OCI-LY1 (cell line): ENCODE measurements around the gene DIP2A.

Source experiments
- EZH2 ChIP-seq: fragments of 200-600 bp; sonication (generic), shearing (Covaris generic); IDR thresholded peaks from 2 replicates; pipeline ENCODE4 v1.8.0; 2017; ENCODE audit warnings: borderline replicate concordance, mixed run types, mild to moderate bottlenecking, antibody characterized with exemption, low read length, moderate library complexity, mixed read lengths
- TF ChIP-seq, protein P1 (sequence below): fragments of 200-600 bp; sonication (generic), shearing (Covaris generic); IDR thresholded peaks from 2 replicates; pipeline ENCODE4 v1.5.1; 2017; ENCODE audit warnings: mild to moderate bottlenecking, antibody characterized with exemption, low read length, moderate library complexity, mixed read lengths

DNA sequence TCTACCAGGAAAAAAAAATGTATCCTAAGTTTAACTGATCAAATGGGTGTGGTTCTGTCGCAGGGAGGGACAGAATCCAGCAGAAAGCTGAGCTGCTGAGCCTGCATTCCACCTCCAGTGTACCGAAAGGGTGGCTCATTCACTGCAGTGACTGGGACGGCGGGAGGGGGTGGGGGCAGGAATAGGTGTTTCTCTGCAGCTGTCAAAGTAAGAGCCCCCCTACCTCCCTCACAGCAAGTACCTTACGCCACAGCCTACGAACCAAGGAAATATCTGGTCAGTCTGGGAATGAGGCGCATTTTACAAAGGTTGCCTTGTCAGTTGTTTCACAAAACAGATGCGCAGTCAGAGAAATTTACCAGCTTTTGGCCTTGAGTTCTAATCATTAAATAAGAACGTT is 144.5 kb downstream of the DIP2A start:
- TF ChIP-seq, protein P1, sequence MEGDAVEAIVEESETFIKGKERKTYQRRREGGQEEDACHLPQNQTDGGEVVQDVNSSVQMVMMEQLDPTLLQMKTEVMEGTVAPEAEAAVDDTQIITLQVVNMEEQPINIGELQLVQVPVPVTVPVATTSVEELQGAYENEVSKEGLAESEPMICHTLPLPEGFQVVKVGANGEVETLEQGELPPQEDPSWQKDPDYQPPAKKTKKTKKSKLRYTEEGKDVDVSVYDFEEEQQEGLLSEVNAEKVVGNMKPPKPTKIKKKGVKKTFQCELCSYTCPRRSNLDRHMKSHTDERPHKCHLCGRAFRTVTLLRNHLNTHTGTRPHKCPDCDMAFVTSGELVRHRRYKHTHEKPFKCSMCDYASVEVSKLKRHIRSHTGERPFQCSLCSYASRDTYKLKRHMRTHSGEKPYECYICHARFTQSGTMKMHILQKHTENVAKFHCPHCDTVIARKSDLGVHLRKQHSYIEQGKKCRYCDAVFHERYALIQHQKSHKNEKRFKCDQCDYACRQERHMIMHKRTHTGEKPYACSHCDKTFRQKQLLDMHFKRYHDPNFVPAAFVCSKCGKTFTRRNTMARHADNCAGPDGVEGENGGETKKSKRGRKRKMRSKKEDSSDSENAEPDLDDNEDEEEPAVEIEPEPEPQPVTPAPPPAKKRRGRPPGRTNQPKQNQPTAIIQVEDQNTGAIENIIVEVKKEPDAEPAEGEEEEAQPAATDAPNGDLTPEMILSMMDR: no peak
- TF ChIP-seq EZH2: no peak
